ENCODE data around the gene CITED1.

Gene CITED1

DNA sequence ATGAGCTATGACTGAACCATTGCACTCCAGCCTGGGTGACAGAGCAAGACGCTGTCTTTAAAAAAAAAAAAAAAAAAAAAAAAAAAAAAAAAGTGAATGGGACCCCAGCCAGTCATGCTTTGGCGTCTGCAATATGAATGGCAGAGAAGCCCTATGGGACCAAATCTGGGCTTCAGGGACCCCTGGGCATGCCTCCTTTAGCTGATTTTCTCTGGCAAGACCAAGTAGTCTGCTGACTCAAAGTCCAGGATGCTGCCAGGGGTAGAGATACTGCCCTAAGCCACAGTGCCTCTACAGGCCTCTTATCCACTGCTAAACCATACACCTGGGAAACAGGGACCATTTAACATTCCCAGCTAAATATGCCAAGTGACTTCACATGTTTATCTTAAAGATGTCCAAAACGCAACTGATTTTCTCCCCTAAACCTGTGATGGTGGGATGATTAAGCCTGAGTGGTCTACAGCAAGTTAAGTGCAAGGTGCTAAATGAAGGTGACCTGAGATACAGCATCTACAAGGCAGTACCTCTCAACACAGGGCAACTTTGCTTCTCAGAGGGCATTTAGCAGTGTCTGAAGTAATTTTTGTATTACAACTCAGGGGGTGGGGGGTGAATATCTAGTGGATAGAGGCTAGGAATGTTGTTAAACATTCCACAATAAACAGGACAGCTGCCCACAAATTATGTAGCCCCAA lies 34.5 kb downstream of the CITED1 start:
- no peaks in the 10 kb centered on the region for H3K9me3 ChIP-seq (ENCODE audit: insufficient read depth, low read length)
- H3K4me2 ChIP-seq (ENCODE audit: low read depth, low read length, poor library complexity, severe bottlenecking) = no peak overlapping the region
- H3F3A ChIP-seq (ENCODE audit: insufficient read depth) = peaks cover 38% of the 10 kb centered on the region
- H3K4me3 ChIP-seq (ENCODE audit: insufficient read depth, low read length, poor library complexity, severe bottlenecking) = no peak overlapping the region
- H3K27me3 ChIP-seq (ENCODE audit: low read length) = no peaks in the 10 kb centered on the region
- no peak overlapping the region for H3K27ac ChIP-seq (ENCODE audit: low read depth, low read length)
- no peak for TF ChIP-seq EZH2phosphoT487 (conservative IDR thresholded peaks at IDR 0.05; ENCODE audit: low read length)
- TF ChIP-seq, protein P1, sequence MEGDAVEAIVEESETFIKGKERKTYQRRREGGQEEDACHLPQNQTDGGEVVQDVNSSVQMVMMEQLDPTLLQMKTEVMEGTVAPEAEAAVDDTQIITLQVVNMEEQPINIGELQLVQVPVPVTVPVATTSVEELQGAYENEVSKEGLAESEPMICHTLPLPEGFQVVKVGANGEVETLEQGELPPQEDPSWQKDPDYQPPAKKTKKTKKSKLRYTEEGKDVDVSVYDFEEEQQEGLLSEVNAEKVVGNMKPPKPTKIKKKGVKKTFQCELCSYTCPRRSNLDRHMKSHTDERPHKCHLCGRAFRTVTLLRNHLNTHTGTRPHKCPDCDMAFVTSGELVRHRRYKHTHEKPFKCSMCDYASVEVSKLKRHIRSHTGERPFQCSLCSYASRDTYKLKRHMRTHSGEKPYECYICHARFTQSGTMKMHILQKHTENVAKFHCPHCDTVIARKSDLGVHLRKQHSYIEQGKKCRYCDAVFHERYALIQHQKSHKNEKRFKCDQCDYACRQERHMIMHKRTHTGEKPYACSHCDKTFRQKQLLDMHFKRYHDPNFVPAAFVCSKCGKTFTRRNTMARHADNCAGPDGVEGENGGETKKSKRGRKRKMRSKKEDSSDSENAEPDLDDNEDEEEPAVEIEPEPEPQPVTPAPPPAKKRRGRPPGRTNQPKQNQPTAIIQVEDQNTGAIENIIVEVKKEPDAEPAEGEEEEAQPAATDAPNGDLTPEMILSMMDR (IDR thresholded peaks at IDR 0.05; ENCODE audit: insufficient read depth, low read length, poor library complexity, severe bottlenecking) = no peak
- H3K79me2 ChIP-seq (ENCODE audit: insufficient read depth, low read length) = peaks cover 19% of the 10 kb centered on the region
- no peak overlapping the region for H2AFZ ChIP-seq (ENCODE audit: low read depth, low read length, severe bottlenecking)
- peaks cover 9% of the 10 kb centered on the region; the same call in 1 of the 2 replicates for H4K20me1 ChIP-seq (ENCODE audit: low read depth, low read length)
- H3K9me2 ChIP-seq (replicated peaks; ENCODE audit: insufficient read depth, low read length) = no peaks in the 10 kb centered on the region
- no peak overlapping the region for H3K9ac ChIP-seq (ENCODE audit: low read length)
- H3K36me3 ChIP-seq (ENCODE audit: low read length) = peaks cover 27% of the 10 kb centered on the region

DNA sequence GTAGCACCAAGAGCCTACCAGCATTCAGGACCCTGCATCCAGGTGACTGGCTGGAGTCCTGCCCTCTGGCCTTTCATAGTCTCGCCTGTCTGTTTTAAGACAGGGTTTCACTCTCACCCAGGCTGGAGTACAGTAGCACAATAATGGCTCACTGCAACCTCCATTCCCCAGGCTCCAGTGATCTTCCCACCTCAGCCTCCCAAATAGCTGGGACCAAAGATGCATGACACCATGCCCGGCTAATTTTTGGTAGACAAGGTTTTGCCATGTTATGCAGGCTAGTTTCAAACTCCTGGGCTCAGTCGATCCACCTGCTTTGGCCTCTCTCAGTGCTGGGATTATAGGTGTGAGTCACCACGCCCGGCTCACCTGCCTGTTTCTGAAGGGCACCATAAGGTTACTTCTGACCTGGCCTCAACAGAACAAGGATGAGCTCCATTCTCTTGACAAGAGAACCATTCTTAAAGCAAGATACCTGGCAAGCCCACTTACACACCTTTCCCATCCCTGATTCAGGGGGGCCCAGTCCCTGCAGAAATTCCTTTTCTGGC lies 35.3 kb downstream of the CITED1 start:
- H3K79me2 ChIP-seq (ENCODE audit: insufficient read depth, low read length) = peaks cover 11% of the 10 kb centered on the region
- peaks cover 18% of the 10 kb centered on the region for H3K36me3 ChIP-seq (ENCODE audit: low read length)
- H3K27me3 ChIP-seq (ENCODE audit: low read length) = no peaks in the 10 kb centered on the region
- no peak overlapping the region for H3K4me2 ChIP-seq (ENCODE audit: low read depth, low read length, poor library complexity, severe bottlenecking)
- H3F3A ChIP-seq (ENCODE audit: insufficient read depth) = peaks cover 30% of the 10 kb centered on the region
- H3K9ac ChIP-seq (ENCODE audit: low read length) = no peak overlapping the region
- no peak overlapping the region for H3K27ac ChIP-seq (ENCODE audit: low read depth, low read length)
- peaks cover 9% of the 10 kb centered on the region; the same call in 1 of the 2 replicates for H4K20me1 ChIP-seq (ENCODE audit: low read depth, low read length)
- no peak overlapping the region for H3K4me3 ChIP-seq (ENCODE audit: insufficient read depth, low read length, poor library complexity, severe bottlenecking)
- no peaks in the 10 kb centered on the region for H3K9me2 ChIP-seq (replicated peaks; ENCODE audit: insufficient read depth, low read length)
- H2AFZ ChIP-seq (ENCODE audit: low read depth, low read length, severe bottlenecking) = no peak overlapping the region
- TF ChIP-seq, protein P1 (IDR thresholded peaks at IDR 0.05; ENCODE audit: insufficient read depth, low read length, poor library complexity, severe bottlenecking) = no peak
- TF ChIP-seq EZH2phosphoT487 (conservative IDR thresholded peaks at IDR 0.05; ENCODE audit: low read length) = no peak
- H3K9me3 ChIP-seq (ENCODE audit: insufficient read depth, low read length) = no peaks in the 10 kb centered on the region

DNA sequence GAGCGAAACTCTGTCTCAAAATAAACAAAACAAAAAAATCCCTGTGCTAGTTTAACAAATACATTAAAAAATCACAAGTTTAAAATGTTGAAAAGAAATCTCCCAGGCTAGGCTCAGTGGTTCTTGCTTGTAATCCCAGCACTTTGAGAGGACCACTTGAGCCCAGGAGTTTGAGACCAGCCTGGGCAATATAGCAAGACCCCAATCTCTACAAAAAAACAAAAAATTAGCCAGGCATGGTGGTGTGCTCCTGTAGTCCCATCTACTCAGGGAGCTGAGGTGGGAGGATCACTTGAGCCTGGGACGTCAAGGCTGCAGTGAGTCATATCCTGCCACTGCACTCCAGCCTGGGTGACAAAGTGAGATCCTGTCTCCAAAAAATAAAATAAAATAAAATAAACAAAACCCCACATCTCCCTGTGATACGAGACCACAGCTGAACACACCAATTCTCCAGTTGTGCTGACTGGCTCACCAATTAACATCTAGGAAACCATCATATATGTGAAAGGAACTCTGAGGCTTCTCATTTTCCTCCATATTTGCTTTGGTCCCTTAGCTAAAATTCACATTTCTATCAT lies 36.0 kb downstream of the CITED1 start:
- no peak overlapping the region for H3K4me3 ChIP-seq (ENCODE audit: insufficient read depth, low read length, poor library complexity, severe bottlenecking)
- H3K27me3 ChIP-seq (ENCODE audit: low read length) = no peaks in the 10 kb centered on the region
- peaks cover 9% of the 10 kb centered on the region; the same call in 1 of the 2 replicates for H3K79me2 ChIP-seq (ENCODE audit: insufficient read depth, low read length)
- no peaks in the 10 kb centered on the region for H3K9me2 ChIP-seq (replicated peaks; ENCODE audit: insufficient read depth, low read length)
- H3F3A ChIP-seq (ENCODE audit: insufficient read depth) = peaks cover 24% of the 10 kb centered on the region; the same call in 1 of the 2 replicates
- H3K27ac ChIP-seq (ENCODE audit: low read depth, low read length) = no peak overlapping the region
- no peaks in the 10 kb centered on the region for H3K9me3 ChIP-seq (ENCODE audit: insufficient read depth, low read length)
- H4K20me1 ChIP-seq (ENCODE audit: low read depth, low read length) = peaks cover 9% of the 10 kb centered on the region; the same call in 1 of the 2 replicates
- H3K9ac ChIP-seq (ENCODE audit: low read length) = no peak overlapping the region
- TF ChIP-seq, protein P1 (IDR thresholded peaks at IDR 0.05; ENCODE audit: insufficient read depth, low read length, poor library complexity, severe bottlenecking) = no peak
- TF ChIP-seq EZH2phosphoT487 (conservative IDR thresholded peaks at IDR 0.05; ENCODE audit: low read length) = no peak
- no peak overlapping the region for H3K4me2 ChIP-seq (ENCODE audit: low read depth, low read length, poor library complexity, severe bottlenecking)
- H3K36me3 ChIP-seq (ENCODE audit: low read length) = peaks cover 12% of the 10 kb centered on the region; the same call in 1 of the 2 replicates
- no peak overlapping the region for H2AFZ ChIP-seq (ENCODE audit: low read depth, low read length, severe bottlenecking)
